HFFc6 (cell line): ENCODE measurements around the gene SLC25A23. TPM values are rescaled to one million over a fixed set of nuclear protein-coding genes. Genes with fewer than 3 reads are reported as not detected.
"Not testable (repeated sequence)": the region's sequence is repeated elsewhere in the genome, so short reads cannot be mapped to it uniquely, and the experiment has no call there.

Experiments
- DNase-seq: peaks from one replicate; pipeline ENCODE4 v3.0.0-alpha.2; 2018
- H3K27ac Mint-ChIP-seq: 2 replicates; pipeline ENCODE4 v1.8.0; 2020; ENCODE audit warnings: mild to moderate bottlenecking, mixed read lengths
- H3K27me3 Mint-ChIP-seq: 2 replicates; pipeline ENCODE4 v1.8.0; 2021; ENCODE audit warnings: mild to moderate bottlenecking, moderate library complexity, mixed read lengths; ENCODE audit not compliant: insufficient read depth
- H3K36me3 Mint-ChIP-seq: 2 replicates; pipeline ENCODE4 v1.8.0; 2021; ENCODE audit warnings: low read depth, mixed read lengths
- H3K4me1 Mint-ChIP-seq: 2 replicates; pipeline ENCODE4 v1.8.0; 2020; ENCODE audit warnings: low read depth, mixed read lengths
- H3K4me3 Mint-ChIP-seq: 2 replicates; pipeline ENCODE4 v1.8.0; 2020; ENCODE audit warnings: mild to moderate bottlenecking, moderate library complexity, mixed read lengths
- H3K9me3 Mint-ChIP-seq: 2 replicates; pipeline ENCODE4 v1.8.0; 2020; ENCODE audit warnings: mild to moderate bottlenecking, mixed read lengths
- total RNA-seq, 6 experiments: library from RNA; stranded (reverse); fragmentation: NEBNext Ultra II Directional; extraction: Animal tissue kit (Norgen Biotek cat#: 25700); gene quantifications; 2 replicates in 1 of 6; 3 replicates in 5 of 6; pipeline ENCODE4 v1.2.3, GENCODE V29; 2021
- TF ChIP-seq, protein P1 (sequence below): fragments of 200-600 bp; sonication (generic); IDR thresholded peaks from 2 replicates; pipeline ENCODE4 v1.5.0; 2021; ENCODE audit warnings: antibody characterized with exemption, mild to moderate bottlenecking

Gene SLC25A23
- total RNA-seq, 6 experiments from 2014 or later = 15.4 to 25.3 (median 16.8) TPM

DNA sequence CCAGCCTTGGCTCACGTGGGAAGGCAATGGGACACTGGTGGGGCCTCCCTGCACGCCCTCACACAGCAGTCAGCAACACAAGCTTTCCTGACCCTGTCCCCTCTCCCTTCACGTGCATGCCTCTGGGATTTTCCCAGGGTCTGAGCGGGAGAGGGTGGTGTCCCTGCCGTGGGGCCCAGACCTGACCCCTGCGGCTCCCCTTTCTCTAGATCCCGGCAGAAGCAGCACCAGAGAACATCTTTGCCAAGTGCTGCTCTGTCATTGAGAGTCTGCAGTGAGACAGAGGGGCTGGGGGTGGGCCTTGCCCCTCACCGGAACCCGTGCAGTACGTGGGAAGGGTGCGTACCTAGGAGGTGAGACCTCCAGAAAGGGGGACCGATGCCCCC is 47.5 kb downstream of the SLC25A23 start:
- no peaks in the 10 kb centered on the region for H3K4me1 Mint-ChIP-seq
- no peak overlapping the region for H3K27ac Mint-ChIP-seq
- TF ChIP-seq, protein P1, sequence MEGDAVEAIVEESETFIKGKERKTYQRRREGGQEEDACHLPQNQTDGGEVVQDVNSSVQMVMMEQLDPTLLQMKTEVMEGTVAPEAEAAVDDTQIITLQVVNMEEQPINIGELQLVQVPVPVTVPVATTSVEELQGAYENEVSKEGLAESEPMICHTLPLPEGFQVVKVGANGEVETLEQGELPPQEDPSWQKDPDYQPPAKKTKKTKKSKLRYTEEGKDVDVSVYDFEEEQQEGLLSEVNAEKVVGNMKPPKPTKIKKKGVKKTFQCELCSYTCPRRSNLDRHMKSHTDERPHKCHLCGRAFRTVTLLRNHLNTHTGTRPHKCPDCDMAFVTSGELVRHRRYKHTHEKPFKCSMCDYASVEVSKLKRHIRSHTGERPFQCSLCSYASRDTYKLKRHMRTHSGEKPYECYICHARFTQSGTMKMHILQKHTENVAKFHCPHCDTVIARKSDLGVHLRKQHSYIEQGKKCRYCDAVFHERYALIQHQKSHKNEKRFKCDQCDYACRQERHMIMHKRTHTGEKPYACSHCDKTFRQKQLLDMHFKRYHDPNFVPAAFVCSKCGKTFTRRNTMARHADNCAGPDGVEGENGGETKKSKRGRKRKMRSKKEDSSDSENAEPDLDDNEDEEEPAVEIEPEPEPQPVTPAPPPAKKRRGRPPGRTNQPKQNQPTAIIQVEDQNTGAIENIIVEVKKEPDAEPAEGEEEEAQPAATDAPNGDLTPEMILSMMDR = no peak
- no peak overlapping the region for H3K4me3 Mint-ChIP-seq
- H3K9me3 Mint-ChIP-seq = no peaks in the 10 kb centered on the region
- no peaks in the 10 kb centered on the region for H3K36me3 Mint-ChIP-seq
- no peak for DNase-seq
- no peaks in the 10 kb centered on the region for H3K27me3 Mint-ChIP-seq

DNA sequence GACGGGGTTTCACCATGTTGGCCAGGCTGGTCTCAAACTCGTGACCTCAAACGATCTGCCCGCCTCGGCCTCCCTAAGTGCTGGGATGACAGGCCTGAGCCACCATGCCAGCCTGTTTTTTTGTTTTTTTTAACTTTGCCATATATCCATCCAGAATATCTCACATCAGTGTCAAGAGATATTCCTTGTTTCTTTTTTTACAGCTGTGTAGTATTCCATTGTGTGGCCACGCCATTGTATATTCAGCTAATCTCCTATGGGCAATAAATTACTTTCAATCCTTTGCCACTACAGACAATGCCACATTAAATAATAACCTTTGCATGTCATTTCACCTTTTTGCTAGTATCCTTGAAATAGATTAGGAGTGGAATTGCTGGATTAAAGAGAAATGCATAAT is 50.2 kb downstream of the SLC25A23 start:
- Mint-ChIP-seq H3K36me3 (no peaks in the 10 kb centered on the region), H3K27ac (no peak overlapping the region), H3K27me3 (no peaks in the 10 kb centered on the region), H3K9me3 (no peaks in the 10 kb centered on the region), H3K4me1 (no peaks in the 10 kb centered on the region), H3K4me3 (no peak overlapping the region)
- DNase-seq = no peak
- TF ChIP-seq, protein P1 = no peak

DNA sequence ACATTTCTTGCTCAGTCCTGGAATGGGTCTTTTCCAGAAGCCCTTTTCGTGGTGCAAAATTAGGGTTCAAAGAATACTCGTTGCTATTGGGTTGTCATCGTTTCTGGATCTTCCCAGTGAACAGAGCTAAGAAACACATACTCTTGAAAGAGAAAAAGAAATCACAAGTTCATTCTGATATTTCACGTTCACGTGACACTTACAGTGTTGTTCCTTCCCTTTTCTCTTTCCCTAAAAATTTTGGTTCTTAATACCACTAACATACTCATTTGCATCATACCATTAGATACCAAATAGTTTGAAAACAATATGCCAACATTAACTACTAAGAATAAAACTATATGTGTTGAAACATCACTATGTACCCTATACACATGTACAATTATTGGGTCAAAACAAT is 53.2 kb downstream of the SLC25A23 start:
- Mint-ChIP-seq H3K4me3 (no peak overlapping the region), H3K27me3 (peaks cover 1% of the 10 kb centered on the region; the same call in 1 of the 2 replicates), H3K36me3 (no peaks in the 10 kb centered on the region), H3K4me1 (no peaks in the 10 kb centered on the region), H3K27ac (no peak overlapping the region), H3K9me3 (no peaks in the 10 kb centered on the region)
- TF ChIP-seq, protein P1 = no peak
- no peak for DNase-seq

DNA sequence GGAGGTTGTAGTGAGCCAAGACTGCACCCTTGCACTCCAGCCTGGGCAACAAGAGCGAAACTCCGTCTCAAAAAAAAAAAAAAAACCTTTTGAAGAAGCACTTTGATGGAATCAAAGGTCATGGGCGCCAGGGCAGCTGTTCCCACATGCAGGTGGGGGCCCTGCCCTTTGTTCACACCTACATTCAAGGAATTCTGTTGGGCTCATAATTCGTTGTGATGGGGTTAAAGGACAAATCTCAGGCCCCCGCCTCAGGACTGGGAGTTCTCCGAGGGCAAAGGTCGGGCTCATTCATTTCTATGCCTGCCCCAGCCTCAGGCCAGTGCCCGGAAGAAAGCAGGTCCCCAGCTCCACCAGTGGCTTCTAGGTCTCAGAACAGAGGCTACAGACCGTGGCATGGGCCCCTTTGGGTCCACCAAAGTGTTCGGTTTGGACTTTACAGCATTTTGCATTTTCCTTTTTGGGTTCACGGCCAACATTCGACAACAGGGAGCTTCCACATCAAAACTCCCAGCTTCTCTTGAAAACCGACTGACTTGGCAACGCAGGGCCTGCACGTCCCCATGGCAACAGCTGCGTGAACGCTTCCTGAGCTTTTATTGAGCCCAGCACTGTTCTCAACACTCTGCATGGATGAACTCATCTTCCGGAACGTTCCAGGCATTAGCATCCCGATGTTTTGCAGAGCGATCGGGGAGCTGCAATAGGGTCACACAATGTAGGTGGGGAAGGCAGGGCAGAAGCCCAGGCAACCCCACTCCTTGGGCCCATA is 56.6 kb downstream of the SLC25A23 start:
- DNase-seq = peak; percentile 44
- Mint-ChIP-seq H3K36me3 (no peaks in the 10 kb centered on the region), H3K4me1 (no peaks in the 10 kb centered on the region), H3K27me3 (peaks cover 1% of the 10 kb centered on the region), H3K9me3 (no peaks in the 10 kb centered on the region), H3K4me3 (no peak overlapping the region), H3K27ac (no peak overlapping the region)
- TF ChIP-seq, protein P1 = no peak

DNA sequence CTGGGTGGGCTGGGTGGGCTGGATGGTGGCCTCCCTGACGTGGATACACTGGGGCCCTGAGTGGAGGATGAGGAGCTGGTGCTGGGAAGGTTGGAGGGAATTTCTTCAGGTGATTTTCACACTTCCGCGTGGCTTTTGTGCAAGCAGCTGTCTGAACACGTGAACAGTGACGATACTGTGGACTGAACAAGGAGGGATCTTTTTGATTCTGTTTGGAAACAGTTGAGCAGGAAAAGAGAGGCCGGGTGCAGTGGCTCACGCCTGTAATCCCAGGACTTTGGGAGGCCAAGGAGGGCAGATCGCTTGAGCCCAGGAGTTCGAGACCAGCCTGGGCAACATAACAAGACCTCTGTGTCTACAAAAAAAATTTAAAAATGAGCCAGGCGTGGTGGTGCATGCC is 57.5 kb downstream of the SLC25A23 start:
- no peaks in the 10 kb centered on the region for H3K36me3 Mint-ChIP-seq
- DNase-seq = no peak
- TF ChIP-seq, protein P1 = no peak
- H3K27ac Mint-ChIP-seq = no peak overlapping the region
- no peaks in the 10 kb centered on the region for H3K9me3 Mint-ChIP-seq
- H3K4me3 Mint-ChIP-seq = no peak overlapping the region
- no peaks in the 10 kb centered on the region for H3K4me1 Mint-ChIP-seq
- H3K27me3 Mint-ChIP-seq = peaks cover 1% of the 10 kb centered on the region

DNA sequence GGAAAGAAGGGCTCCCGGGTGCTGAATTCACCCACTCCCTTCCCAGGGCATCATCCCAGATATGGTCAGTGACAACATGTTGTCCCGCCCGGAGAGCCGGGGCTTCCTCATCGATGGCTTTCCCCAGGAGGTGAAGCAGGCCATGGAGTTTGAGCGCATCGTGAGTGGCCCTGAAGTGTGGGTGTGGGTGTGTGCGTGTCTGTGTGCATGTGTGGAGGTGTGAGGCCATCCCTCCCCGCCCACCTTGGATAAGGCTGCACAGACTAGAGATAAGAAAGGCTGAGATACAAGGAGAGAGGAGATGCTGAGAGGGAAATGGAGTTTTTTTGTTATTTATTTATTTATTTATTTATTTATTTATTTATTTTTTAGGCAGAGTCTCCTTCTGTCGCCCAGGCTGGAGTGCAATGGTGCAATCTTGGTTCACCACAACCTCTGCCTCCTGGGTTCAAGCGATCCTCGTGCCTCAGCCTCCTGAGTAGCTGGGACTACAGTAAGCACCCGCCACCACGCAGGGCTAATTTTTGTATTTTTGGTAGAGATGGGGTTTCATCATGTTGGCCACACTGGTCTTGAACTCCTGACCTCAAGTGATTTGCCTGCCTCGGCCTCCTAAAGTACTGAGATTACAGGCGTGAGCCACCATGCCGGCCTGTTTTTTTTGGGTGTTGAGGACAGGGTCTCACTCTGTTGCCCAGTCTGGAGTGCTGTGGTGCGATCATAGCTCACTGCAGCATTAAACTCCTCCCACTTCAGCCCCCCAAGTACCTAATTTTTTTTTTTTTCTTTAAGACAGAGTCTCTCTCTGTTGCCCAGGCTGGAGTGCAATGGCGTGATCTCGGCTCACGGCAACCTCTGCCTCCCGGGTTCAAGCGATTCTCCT is 59.3 kb downstream of the SLC25A23 start:
- H3K9me3 Mint-ChIP-seq, H3K4me1 Mint-ChIP-seq, H3K27me3 Mint-ChIP-seq, DNase-seq, H3K27ac Mint-ChIP-seq, H3K4me3 Mint-ChIP-seq, H3K36me3 Mint-ChIP-seq: not testable (repeated sequence)
